DOHH2 (cell line): ENCODE measurements around the gene COLQ.
"Not testable (repeated sequence)": the region's sequence is repeated elsewhere in the genome, so short reads cannot be mapped to it uniquely, and the experiment has no call there.

Source experiments
- EZH2phosphoT487 ChIP-seq: fragments of 200-600 bp; sonication (generic); IDR thresholded peaks from 2 replicates; pipeline ENCODE4 v1.6.1; 2017; ENCODE audit warnings: borderline replicate concordance, mild to moderate bottlenecking, antibody characterized with exemption, low read length, moderate library complexity, mixed read lengths
- TF ChIP-seq, protein P1 (sequence below): fragments of 200-600 bp; sonication (generic); IDR thresholded peaks from one replicate; pipeline ENCODE4 v1.5.1; 2014; ENCODE audit warnings: antibody characterized with exemption, mild to moderate bottlenecking, low read depth, low read length; ENCODE audit not compliant: poor library complexity, severe bottlenecking

DNA sequence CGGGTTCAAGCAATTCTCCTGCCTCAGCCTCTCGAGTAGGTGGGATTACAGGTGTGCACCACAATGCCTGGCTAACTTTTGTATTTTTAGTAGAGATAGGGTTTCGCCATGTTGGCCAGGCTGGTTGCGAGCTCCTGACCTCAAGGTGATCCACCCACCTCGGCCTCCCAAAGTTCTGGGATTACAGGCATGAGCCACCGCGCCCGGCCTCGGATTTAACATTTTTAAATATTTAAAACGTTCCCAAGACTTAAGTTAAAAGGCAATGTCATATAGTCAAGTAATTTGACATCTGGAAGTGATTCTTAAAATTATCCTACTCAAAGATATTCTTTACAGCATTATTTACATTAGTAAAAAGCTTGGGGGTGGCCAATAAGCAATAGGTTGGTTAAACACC is 64.6 kb downstream of the COLQ start:
- not testable (repeated sequence) for TF ChIP-seq EZH2phosphoT487
- TF ChIP-seq, protein P1, sequence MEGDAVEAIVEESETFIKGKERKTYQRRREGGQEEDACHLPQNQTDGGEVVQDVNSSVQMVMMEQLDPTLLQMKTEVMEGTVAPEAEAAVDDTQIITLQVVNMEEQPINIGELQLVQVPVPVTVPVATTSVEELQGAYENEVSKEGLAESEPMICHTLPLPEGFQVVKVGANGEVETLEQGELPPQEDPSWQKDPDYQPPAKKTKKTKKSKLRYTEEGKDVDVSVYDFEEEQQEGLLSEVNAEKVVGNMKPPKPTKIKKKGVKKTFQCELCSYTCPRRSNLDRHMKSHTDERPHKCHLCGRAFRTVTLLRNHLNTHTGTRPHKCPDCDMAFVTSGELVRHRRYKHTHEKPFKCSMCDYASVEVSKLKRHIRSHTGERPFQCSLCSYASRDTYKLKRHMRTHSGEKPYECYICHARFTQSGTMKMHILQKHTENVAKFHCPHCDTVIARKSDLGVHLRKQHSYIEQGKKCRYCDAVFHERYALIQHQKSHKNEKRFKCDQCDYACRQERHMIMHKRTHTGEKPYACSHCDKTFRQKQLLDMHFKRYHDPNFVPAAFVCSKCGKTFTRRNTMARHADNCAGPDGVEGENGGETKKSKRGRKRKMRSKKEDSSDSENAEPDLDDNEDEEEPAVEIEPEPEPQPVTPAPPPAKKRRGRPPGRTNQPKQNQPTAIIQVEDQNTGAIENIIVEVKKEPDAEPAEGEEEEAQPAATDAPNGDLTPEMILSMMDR = not testable (repeated sequence)
